HG03520 (cell line): ENCODE measurements around the gene USP53.
"Not testable (repeated sequence)": the region's sequence is repeated elsewhere in the genome, so short reads cannot be mapped to it uniquely, and the experiment has no call there.

ENCODE experiments used
- ATAC-seq: cut with Tn5 transposase; IDR thresholded peaks from one replicate; pipeline ENCODE4 v1.9.1; 2021; ENCODE audit warnings: mild to moderate bottlenecking, moderate library complexity; ENCODE audit not compliant: unreplicated experiment

Gene USP53

DNA sequence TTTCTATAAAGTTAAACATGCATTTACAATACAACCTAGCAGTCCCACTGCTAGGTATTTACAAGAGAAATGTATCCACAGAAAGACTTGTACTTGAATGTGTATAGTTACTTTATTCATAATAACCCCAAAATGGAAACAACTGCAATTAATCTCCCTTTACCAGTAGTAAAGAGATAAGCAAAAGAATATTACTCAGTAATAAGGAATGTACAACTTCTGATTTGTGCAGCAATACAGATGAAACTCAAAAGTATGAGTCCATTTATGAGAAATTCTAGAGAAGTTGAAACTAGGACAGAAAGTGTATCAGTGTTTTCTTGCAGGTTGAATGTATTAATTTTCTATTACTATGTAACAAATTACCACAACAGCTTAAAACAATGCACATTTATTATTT, 15.2 kb downstream of the USP53 start:
- ATAC-seq = no peak

DNA sequence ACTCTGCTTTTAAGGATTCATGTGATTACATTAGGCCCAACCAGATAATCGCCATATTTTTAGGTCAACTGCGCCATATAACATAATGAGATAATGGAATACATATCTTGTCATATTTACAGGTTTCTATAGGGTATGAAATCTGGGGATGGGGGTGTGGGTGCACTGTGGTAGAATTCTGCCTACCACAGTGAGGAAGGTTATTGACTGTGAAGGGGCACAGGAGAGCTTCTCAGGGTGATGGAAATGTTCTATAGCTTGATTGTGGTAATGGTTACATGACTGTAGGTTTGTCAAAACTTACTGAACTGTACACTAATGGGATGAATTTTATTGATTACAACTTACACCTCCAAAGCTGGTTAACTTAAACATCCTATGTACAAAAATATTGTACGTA, 15.9 kb downstream of the USP53 start:
- no peak for ATAC-seq

DNA sequence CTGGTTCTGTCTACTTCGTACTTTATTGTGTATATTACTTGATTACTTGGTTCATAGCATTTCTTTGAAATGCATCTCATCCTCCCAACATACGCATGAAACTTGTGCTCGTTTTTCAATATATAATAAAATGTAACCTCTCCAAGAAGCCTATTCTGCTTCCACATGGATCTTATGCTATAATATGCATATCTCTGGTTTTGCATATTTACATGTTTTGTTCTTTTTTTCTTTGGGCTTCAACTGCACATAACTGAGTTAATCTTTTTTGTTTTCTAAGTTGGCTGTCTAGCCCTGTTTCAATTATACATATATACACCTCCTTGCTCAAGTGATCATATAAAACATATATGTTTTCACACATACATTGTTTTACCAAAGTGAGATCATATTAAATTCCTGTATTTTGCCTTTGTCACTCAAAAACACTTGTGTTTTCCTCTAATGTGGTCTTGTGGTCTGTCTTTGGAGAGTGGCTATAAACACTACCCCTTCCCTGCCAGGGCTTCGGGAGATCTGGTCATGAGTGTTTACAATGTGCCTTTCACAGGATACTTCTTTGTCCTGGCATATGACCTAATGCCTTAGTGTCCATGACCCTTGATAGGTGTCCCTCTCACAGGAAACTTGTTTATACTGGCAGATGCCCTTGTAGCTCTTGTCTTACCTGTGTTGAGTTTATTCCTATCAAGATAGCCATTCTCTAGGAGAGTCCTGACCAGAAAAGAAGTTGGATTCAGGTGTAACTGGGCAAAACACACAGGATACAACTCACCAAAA, 17.6 kb downstream of the USP53 start:
- ATAC-seq = no peak

DNA sequence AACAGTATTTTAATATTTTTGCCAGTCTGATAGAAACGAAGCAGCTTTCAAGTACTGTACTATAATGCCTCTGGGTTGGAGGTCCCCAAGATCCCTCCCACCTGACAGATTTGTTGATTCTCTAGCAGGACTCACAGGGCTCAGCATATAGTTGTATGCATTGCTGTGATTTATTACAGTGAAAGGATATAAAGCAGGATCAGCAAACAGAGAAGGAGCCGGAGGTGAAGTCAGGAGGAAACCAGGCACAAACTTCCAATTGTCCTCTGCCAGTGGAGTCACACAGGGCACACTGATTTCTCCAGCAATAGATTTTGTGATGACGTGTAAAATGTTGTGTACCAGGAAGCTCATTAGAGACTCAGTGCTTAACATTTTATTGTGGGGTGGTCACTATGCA, 19.0 kb downstream of the USP53 start:
- ATAC-seq = no peak

DNA sequence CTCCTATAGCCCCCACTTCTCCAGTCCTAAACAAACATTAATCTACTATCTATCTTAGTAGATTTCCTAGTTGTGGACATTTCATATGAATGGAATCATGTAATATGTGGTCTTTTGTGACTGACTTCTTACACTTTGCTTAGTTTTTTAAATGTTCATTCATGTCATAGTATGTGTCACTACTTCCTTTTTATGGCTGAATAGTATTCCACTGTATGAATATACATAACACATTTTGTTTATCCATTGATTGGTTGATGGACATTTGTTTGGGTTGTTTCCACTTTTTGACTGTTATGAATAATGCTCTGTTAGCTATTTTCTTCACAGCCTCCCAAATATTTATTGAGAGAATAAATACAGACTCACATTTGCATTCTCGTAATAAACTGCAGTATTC, 19.8 kb downstream of the USP53 start:
- ATAC-seq = no peak

DNA sequence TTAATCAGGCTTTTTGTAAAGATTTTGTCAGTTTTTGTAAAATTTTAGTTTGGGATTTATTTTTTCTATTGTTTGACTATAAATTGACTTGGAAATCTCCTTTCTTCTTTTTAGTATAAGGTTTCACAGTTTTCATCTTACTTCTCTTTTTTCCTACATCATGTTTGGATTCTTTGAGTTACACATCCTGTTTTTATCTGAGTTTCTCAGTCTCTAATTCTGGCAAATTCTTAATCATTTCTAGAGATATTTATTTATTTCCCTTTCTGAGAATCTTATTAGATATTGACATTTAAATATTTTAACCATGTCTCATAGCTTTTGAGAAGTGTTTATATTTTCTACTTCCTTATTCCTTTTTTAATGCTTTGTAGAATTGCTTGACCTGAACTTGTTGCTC, 20.7 kb downstream of the USP53 start:
- no peak for ATAC-seq

DNA sequence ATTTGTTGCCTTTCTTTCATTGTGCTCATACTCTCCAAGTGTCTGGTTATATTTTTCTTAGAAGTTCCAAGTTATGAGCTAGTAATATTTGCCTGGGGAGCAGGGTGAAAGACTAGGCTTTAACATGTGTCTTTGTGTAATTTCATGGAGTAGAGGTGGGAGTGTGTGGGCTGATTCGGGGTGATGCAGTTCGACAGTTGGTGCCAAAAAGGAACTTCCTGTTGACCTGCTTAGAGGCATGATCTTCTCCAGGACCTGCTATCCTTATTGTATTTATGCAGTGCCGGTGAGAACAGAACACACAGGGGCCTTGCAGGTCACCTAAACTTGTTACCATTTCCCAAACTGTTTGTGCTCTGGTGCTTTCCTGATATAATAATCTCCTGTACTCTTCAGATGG, 21.2 kb downstream of the USP53 start:
- ATAC-seq = no peak

DNA sequence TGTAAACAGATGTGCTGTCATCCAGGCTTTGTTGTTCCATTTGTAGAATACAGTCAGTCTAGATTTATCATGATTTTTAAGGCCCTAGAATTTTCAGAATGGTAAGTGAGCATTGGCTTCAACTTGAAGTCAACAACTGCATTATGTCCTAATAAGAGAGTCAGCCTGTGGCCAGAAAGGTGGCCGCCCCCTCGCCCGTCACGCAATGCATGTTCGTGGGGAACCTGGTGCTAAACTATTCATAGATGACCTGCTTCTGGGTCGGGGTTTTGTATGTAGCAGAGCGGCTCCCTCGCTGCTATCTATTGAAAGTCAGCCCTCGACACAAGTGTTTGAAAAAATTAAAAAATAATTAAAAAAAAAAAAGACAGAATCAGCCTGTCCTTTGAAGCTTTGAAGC, 24.7 kb downstream of the USP53 start:
- ATAC-seq = no peak

DNA sequence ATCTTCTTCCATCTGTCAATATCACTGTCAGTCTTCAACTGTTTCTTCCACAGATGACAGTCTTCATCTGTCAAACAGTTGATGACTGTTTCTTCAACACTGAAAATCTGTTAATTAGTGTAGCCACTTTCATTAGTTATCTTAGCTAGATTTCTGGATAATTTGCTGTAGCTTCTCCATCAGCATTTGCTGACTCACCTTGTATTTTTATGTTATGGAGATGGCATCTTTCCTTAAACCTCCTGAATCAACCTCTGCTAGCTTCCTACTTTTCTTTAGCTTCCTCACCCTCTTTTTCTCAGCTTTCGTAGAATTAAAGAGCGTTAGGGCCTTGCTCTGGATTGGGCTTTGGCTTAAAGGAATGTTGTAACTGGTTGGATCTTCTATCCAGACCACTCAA, 25.1 kb downstream of the USP53 start:
- ATAC-seq = no peak

DNA sequence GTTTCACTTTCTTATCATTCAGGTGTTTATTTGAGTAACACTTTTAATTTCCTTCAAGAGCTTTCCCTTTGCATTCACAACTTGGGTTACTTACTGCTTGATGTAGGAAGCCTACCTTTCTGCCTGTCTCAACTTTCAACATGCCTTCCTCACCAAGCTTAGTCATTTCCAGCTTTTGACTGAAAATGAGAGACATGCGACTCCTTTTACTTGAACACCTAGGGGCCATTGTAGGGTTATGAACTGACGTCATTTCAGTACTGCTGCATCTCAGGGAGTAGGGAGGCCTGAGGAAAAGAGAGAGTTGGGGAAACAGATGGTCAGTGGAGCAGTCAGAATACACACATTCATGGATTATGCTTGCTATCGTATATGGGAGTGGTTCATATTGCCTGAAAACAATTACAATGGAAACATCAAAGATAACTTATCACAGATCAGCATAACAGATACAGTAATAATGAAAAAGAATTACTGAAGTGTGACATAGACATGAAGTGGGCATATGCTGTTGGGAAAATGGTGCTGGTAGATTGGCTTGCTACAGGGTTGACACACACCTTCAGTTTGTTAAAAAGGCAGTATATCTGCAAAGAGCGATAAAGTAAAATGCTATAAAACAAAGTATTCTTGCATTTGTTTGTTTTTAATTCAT, 25.7 kb downstream of the USP53 start:
- ATAC-seq = peak; percentile 99

DNA sequence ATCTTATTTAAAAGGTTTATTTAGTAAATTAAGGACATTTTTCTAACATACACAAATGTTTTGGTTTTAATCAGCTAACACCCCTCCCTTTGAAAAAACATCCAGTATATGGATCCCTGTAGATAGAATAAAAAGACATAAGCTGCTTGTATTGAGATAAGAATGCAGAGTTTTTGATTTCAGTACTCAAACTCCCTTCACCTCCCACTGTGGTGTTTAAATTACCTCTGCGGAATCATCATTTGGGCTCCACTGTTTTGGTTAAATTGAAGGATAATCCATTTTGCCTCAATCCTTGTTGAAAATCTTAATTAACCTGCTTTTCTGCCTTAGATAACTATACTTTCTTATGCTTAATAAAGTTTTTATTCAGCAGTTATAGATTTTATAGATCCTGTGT, 27.6 kb downstream of the USP53 start:
- no peak for ATAC-seq

DNA sequence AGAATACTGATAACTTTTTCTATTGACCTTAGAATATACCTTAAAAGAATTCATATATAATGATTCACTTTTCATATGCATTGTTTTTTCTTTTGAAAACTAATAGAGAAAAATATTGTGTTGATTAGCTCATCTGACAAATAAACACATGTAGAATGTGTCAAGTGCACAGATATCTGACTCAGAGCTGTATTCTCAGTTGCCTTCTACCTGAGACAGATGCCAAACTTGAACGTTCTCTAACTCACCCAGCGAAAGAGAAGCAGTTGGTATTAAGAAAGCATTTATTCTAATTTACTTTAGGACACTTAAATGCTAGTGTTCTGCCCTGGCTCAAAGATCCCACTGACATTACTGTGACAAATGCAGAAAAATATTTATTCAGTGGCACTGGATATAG, 28.1 kb downstream of the USP53 start:
- ATAC-seq = no peak

DNA sequence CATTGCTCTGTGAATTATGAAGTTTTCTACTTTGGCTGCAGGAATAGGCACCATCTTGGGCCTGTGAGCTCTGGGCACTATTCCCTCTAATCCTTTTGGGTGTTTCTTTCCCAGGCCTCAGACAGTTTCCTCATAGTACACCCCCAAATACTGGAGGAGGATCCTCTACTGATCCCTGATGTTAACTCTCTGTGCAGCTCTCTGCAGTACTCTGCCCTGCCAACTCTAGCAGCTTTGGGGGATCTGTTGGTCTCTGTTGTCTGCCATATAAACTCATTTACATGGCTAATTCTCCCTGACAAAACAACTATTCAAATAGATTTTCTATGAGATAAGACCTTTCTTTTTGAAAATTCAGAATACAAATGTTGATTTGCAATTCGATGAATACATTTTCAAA, 29.9 kb downstream of the USP53 start:
- no peak for ATAC-seq

DNA sequence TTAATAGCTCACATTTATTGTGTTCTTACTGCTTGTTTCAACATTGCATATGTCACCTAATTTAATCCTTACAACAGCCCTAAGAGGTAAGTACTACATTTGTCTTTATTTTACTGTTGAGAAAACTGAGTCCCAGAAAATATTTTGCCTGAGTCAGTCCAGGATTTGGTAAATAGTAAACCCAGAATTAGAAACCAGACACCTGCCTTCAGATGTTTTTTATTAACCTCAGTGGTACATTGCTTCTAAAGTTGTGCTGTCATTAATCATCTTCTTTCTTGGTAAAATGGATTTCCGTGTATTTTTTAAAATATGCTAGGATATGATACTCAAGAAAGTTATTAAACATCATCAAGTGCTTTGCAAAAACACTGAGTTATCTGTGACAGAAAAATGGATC, 31.4 kb downstream of the USP53 start:
- no peak for ATAC-seq

DNA sequence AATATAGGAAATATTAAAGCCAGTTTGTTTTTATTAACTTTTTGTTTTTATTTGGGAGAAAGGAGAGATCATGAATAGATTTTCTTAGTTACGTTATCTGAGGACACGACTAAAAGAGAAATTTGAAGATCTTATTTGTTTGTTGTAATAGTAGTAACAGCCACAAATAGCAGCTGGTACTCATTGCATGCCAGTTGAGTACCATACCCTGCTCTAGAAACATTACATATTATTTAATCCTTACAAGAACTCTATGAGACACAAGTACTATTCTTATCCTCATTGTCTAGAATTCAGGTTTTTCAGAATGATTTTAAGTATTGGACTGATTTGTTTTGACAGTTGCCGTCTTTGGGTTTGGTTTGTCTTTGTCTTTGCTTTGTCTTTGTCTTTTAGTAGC, 31.8 kb downstream of the USP53 start:
- ATAC-seq = no peak

DNA sequence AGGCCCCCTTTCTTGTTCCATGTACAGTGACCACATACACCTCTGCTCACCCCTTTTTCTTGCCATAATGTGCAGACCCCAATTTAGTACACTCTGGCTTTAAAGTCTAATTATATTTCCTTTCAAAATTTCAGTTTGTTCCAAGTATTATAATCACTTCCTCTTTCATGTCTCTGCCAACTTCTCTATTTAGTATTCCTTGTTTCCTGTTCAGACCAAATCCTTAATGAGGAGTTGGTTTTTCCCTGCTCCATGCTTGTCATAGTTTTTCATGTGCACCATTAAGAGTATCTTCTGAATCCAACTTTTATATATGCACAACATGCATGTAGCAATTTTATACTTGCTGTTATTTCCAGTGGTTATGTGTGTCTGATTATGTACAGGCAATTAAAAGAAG, 32.3 kb downstream of the USP53 start:
- ATAC-seq = no peak

DNA sequence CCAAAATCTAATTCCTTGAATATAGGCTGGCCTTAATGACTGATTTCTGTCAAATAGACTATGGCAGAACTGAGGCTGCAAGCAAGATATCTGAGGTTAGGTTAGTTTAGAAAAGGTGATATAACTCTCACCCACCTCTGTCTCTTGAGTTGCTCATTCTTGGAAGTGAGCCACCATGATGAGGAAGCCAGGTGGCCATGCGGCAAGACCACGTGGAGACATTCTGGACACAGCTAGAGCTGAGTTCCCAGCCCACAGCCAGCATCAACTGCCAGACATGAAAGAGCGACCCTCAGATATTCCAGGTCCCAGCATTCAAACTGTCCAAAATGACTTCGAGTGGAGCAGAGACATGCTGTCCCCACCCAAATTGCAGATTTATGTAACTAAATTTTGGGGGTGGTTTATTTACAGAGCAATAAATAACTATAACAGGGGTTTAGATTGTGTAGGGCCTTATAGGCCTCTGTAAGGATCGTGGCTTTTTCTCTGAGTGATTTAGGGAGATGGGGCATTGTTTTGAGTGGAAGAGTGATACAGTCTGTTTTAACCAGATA, 33.7 kb downstream of the USP53 start:
- ATAC-seq = no peak

DNA sequence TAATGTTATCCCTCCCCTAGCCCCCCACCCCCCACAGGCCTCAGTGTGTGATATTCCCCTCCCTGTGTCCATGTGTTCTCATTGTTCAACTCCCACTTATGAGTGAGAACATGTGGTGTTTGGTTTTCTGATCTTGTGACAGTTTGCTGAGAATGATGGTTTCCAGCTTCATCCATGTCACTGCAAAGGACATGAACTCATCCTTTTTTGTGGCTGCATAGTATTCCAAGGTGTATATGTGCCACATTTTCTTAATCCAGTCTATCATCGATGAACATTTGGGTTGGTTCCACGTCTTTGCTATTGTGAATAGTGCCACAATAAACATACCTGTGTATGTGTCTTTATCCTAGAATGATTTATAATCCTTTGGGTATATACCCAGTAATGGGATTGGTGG, 38.5 kb downstream of the USP53 start:
- ATAC-seq = not testable (repeated sequence)

DNA sequence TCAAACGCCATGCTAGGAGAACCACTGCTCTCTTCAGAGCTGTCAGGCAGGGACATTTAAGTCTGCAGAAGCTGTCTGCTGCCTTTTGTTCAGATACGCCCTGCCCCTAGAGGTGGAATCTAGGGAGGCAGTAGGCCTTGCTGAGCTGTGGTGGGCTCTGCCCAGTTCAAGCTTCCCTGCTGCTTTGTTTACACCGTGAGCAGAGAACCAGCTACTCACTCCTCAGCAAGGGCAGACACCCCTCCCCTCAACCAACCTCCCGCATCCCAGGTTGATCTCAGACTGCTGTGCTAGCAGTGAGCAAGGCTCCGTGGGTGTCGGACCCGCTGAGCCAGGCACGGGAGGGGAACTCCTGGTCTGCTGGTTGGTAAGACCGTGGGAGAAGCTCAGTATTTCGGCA, 42.7 kb downstream of the USP53 start:
- not testable (repeated sequence) for ATAC-seq

DNA sequence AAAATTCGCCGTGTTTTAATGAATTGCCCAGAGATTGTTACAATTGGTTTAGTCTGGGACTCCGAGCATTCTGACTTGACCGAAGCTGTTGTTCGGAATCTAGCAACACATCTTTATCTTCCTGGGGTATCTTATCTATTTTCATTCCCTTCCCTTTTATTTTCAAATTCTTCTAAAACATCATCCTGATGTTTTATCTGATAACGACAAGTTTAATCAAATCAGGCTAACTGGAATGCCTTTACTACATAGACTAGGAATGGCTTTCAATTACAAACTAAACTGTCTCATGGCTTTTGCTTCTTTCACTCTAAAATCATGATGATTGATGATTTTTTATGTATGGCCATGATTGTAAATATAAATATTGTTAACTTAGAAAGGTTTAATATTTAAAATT, 48.0 kb downstream of the USP53 start:
- no peak for ATAC-seq

DNA sequence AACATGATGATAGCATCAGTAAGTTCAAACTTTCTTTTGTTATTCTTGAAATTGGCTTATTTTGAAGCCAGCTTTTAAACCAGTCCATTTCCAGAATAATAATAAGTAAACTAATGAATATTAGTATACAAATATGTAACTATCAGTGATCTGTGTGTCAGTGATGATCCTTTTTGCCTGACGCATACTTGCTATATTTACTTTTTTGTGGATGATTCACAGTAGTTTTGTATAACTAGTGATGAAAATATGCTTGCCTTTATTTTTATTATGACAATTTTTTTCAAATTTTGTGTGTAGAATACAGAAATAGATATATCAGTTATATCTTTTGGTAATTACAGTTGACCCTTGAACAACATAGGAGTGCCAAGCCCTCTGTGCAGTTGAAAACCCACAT, 49.5 kb downstream of the USP53 start:
- ATAC-seq = no peak

DNA sequence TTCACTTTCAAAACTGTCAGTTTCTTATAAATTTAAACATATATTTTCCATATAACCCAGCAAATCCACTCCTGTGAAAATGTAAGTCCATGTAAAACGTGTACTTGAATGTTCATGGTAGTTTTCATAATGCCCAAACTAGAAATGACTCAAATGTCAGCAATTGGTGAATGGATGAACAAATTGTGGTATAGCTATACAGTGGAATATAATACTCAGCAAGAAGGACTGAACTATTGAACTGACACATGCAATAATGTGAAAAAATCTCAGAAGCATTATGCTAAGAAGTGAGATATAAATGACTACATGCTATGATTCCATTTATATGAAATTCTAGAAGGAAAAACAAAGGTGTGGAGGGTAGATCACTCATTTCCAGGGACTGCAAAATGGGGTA, 52.2 kb downstream of the USP53 start:
- no peak for ATAC-seq

DNA sequence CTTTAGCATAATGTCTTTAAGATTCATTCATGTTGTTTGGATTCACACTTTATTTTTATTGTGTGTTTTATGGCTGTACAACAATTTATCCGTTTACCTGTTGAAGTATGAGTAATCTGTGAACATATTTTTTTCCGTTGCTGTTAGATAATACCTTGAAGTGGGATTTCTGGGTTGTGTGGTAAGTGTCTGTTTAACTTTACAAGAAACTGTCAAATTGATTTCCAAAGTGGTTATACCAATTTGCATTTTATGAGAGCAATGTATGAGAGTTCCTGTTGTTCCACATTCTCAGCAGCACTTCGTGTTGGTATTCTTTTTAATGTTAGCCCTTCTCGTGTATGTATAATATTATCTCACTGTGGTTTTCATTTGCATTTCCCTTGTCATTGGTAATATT, 53.6 kb downstream of the USP53 start:
- no peak for ATAC-seq
